NCI-H2171 treated with DMSO at 0.1 percent for 48 hours (cell line): ENCODE data around the gene ATXN10.
A peak's percentile ranks its signal among the peaks of the same experiment; 100 is the strongest.

Experiments
- DNase-seq: peaks from one replicate; lab custom pipeline; 2025; lab: John Stamatoyannopoulos, UW

Gene ATXN10

DNA sequence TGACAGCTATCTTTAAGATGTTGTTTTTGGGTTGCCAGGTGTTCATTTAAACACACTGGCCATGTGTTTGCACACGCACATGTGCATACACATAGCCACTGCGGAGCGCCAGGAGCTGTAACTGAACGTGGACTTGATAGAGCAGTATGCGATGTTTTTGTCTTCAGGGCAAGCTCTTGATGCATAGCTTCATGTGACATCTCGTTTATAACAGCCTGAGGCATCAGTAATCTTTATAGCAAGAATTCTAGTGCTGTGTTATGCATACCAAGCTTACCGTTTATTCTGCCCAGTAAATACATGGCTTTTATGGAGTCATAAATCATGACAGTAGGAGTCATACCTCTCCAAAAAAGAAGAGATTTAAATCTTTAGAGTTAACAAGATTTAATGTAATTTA, 87.0 kb downstream of the ATXN10 start:
- no peak for DNase-seq

DNA sequence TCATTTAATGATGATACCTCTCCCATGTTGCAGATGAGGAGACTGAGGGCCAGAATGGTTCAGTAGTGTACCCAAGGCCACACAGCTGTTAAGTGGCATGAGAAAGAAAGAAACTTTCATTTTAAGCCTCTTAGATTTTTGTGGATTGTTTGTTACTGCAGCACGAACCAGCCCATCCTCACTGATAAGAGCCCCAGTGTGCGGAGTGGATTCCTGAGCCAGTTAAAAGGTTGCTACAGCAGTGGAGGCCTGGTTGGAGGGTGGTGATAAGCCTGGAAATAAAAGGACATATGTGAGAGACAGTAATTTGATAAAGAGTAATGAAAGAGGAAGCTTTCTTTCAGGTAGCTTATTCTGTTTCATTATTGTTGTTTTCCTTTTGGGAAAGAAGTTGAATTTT, 89.0 kb downstream of the ATXN10 start:
- no peak for DNase-seq

DNA sequence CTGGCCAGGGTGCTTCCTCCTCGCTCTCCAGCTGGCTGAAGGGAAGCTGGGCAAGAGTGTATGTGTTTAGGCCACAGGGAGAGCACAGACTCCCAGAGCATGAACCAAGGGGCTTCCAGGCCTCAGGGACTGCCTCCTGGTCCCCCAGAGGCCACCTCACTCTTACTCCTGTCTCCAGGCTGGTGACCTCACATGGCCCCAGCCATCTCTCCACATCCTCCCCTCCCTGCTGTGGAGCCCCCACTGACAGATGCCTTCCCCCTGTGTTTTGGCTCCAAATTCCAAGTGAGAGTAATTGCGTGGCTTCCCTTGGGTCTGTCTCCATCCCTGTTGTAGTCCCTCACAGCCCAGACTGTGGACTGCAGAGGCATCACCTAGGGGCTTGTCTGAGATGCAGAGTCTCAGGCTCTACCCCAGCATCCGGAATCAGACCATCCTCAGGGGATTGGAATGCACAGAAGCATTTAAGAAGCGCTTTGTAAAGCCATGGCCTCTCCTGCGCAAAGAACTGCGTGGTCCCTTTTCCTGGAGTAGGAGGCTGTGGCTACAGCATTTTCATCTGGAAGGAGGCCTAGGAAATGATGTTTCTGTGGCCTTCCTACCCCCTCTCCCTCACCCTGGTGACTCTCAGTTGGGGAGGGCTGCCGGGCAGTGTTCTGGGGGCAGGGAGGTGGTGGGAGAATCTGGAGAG, 91.1 kb downstream of the ATXN10 start:
- no peak for DNase-seq

DNA sequence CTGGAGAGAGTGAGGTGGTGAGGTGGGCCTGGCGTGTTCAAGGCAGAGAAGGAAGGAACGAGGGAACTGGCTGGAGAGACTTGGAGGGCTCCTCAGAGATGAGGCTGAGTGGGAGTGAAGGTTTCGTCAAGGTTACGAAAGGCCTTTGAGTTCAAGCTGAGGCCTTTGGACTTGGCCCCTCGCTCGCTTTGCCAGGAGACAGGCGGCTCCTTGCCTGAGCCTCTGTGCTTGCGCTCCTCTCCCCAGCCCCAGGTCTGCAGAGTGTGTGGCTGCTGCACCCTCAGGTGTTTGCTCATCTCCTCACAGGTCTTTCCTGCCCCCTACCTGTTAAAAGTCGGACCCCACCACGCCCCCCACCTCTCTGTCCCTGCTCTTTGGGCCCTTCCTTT, 91.6 kb downstream of the ATXN10 start:
- no peak for DNase-seq

DNA sequence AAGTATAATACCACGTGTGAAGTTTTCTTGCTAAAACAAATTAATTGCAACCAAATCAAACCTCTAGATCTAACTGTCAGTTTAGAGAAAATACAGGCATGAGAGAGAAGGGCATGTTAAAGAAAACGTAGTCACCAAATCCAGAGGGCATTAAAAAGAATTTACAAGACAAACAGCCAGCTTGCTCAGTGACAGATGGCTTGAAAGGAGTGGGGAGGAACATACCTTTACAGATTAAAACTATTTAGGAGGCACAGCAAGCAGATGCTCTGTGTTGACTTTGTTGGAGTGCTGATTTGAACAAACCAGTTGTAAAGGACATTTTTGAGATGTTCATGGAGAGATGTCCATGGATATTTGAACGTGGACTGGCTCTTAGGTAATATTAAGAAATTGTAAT, 96.9 kb downstream of the ATXN10 start:
- DNase-seq = peak; percentile 57

DNA sequence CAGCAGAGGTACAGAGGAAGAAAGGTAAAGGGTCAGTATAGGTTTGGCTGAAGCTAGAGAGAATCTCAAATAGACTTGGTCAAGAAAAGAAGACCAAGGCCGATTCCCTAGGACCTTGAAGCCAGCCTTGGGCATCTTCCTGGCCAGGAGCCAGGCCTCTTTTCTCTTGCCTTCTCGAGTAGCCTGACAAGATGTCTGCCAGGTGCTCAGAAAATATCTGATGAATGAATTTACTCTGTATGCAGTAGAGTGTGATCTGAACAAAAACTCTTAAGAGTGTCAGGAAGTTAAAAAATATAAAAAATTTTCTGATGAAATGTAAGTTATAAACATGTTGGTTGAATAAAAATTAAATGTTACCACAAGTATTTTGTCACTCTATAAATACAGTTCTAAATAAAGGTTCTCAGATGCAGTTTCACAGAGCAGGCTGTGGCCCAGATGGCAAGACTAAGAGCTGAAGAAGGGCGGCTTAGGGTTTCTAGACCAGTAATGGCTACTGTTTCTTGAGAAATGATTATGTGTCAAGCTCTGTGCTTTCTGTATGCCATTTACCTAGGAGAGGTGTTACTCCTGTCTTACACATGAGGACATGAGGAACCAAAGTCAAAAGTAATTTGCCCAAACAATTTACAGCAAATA, 98.1 kb downstream of the ATXN10 start:
- DNase-seq = no peak

DNA sequence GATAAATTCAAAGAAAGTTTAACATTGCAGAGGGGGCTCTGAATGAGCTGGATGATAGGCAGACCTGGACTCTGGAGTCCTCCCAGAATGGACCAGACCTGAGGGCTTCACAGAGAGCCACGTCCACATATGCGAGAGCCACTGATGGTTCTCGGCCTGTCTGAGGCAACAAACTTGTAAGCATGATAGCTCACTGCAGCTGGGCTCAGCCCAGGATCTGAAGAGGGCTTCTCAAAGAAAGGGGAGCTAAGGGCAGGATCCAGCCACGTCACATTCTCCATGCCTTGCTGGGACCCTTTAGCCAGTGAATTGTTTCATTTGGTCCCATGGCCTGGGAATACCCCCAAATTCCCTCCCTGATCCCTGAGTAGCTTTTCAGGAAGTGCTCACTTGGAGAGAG, 98.9 kb downstream of the ATXN10 start:
- no peak for DNase-seq

DNA sequence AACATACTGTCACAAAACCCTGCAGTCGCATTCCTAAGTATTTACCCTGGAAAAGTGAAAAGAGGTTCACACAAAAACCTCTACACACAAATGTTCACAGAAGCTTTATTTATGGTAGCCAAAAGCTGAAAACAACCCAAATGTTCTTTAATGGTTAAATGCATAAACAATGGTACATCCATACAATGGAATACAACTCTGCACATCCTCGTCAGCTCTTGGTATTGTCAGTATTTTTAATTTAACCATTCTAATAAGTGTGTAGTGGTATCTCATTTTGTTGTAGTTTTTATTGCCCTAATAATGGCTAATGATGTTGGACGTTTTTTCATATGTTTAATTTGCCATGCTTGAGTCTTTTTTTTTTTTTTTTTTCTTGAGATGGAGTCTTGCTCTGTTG, 99.4 kb downstream of the ATXN10 start:
- no peak for DNase-seq

DNA sequence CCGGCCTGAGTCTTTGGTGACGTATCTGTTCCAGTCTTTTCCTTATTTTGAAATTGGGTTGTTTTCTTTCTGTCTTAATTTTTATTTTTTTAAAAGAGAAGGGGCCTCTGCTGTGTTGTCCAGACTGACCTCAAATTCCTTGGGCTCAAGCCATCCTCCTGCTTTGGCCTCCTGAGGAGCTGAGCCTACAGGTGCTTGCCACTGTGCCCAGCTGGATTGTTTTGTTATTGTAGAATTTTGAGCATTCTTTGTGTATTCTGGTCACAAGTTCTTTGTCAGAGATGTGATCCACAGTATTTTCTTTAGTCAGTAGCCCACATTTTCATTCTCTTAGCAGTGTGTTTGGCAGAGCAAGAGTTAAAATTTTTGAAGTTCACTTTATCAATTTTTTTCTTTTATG, 100.1 kb downstream of the ATXN10 start:
- no peak for DNase-seq

DNA sequence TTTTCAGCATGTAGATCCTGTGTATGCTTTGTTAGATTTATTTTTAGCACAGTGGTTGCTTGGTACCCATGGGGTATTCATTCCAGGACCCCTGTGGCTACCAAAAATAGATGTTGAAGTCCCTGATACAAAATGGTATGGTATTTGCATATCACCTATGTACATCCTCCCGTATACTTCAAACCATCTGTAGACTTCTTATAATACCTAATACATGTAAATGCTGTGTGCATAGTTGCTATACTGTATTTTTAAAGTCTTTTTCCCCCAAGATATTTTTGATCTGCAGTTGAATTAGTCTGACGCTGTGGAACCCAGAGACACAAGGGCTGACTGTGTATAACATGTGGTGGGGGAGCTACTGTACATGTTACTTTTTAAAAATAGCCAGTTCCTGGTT, 101.1 kb downstream of the ATXN10 start:
- no peak for DNase-seq

DNA sequence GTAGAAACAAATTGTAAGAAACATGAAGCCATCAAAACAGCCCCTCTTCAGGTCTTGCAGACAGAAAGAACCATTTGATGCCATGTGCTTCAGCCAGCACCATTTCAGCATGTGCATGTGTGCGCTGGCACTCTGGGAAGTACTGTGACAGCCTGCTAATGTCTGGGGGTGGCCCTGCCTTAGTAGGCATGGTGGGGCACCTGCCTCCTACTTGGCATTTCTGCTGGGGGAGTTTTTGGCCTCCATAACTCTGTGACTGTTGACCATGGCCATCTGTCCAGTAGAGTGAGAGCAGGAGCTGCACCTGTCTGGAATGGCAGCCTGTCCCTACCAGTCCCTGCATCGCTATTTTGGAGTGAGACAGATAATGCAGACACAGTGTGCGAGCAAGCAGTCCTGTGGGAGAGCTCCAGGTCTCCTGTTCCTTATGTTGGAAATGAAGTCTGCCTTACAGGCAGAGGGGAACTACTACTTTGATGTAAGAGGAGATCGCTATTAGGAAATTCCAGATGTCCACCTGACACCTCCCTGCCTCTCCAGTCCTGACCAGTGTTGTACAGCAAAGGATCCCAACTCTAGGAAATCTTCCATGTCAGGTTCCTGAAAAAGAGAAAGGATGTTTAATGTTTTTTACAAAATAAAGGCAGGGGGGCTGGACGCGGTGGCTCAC, 102.5 kb downstream of the ATXN10 start:
- no peak for DNase-seq

DNA sequence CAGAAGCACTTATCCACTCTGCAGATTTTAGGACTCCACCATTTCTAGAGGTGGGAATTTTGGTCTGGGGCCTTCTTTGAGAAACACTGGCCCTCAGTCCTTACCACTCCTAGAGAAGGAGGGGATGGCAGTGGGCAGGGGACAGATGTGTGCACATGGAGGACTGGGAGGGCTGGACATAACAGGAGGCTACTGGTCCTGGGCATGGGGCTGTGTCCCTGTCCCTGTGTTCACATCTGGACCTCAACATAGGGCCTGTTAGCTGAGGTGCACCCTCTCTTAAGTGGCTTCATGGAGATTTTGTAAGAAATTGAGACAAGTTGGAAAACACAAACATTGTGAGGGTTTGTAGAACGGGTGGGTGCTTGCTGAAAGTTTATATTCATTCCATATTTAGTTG, 103.4 kb downstream of the ATXN10 start:
- DNase-seq = no peak

DNA sequence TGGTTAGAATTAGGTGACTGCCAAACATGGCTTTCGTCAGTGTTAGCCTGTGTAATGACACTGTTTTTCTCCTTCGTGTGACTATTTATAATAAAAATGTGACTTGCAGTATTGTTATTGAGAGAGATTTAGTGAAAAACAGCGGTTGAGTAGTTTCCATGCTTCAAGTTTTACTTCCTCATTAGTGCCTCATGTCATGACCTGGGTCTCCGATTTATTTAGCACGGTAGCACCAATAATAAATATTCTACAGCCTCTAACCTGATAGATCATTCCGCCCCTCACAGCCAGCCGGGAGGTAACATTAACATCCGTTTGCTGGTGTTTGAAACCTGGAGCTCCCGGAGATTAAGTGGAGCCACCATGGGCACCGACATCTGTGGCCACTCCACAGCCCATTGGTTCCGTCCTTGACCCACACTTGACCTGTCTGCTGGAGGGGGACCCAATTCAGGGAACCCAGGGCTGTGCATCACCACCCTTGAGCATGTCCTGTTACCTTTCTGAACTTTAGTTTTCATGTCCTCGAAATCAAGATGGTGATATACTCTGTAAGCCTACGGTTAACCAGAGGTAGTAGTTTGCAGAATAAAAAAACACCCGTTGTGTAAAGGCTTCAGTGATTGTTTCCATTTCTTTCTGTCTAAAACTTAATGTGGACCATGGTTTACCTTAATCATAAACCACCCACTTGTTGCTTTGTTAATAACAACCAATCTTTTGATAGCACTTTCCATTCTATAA, 104.1 kb downstream of the ATXN10 start:
- DNase-seq = no peak

DNA sequence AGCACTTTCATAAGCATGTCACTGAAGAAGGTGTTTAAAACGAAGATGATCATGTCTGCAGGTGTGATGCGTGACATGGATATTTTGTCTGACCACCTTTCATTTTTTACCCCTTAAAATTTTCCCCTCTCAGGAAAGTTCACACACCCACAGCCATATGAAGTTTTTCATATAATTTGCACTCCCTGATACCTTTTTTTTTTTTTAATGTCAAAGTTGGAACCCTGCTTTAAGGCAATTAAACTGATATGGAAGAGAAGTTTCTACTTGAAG, 104.6 kb downstream of the ATXN10 start:
- DNase-seq = no peak

DNA sequence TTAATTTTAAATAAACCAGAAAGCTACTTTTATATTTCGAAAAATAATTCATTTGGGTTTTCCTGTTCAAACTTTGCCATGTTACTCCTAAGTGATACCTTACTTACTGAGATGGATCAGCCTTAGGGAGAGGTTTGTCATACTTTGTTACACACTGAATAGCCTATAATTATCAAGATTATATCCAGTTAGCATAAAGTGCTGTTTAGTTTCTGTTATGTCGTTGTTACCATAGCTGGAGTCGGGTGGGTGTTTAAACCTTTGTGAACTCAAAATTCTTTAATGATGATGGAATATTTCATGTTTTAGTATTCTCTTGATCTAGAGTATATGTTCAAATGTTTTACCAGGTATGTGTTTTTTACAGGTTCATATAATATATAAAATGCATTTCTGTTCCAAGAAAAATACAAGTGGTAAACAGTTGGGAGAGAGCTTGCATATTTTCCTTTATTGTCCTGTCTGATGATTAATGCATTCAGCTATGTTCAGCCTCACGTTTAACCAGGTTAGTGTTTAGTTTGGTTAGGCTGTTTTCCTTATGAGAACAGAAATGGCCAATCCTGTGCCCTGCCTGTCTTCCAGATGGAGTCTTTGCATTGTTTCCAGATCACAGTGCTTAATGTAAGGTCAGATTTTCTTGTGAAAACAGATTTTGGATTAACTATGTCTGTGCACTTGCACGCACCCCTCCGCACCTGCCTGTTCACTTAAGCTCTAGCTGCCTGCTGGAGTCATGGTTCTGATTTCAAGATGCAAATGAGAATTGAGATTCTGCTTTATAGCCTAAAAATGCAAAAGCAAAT, 105.6 kb downstream of the ATXN10 start:
- DNase-seq = no peak

DNA sequence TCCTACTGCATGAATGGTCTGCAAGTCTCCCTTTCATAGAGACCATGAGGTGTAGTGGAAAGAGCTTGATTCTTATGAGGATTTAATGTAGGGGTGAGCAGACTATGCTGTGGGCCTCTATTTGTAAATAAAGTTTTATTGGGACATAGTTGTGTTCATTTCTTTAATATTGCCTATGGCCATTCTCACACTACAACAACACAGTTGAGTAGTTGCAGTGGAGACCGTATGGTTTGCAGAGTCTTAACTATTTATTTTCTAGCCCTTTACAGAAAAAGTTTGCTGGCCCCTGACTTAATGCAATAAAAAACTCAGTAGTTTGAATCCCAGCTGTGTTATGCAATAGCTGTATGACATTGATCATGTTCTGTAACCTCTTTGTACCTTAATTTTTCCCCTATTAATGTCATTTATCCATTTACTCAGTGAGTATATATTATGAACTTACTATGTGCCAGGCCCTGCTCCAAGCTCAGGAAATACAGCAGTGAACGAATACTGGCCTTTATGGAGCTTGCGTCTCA, 106.3 kb downstream of the ATXN10 start:
- DNase-seq = no peak

DNA sequence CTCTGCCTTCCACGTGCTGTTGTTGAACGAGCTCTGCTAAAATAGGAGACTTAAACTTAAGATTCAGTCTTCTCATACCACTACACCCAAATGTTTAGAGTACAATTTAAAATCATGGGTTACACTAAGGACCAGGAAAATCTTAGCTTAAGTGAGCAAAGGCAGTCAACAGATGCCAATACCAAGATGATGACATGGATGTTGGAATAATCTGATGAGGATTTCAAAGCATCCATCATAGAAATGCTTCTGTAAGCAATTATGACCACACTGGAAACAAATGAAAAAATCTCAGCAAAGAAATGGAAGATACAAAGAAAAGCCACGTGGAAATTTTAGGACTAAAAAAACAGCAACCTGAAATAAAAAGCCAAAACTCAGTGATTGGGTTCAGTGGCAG, 109.8 kb downstream of the ATXN10 start:
- no peak for DNase-seq

DNA sequence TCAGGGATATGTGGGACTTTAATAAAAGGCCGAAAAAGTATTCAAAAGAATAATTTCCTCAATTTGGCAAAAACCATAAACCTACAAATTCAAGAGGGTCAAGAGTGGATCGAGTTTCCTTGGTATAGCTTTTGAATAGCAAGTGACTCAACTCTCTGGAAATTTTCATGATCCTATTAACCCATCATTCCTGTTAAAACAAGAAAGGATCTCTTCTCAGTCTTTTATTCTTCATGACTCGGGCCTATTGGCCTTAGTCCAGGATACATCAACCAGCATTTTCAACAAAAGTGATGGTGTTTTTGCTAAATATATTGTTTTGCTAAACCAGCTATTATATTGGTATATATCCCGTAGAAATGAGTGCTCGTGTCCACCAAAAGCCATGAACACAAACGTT, 110.3 kb downstream of the ATXN10 start:
- no peak for DNase-seq

DNA sequence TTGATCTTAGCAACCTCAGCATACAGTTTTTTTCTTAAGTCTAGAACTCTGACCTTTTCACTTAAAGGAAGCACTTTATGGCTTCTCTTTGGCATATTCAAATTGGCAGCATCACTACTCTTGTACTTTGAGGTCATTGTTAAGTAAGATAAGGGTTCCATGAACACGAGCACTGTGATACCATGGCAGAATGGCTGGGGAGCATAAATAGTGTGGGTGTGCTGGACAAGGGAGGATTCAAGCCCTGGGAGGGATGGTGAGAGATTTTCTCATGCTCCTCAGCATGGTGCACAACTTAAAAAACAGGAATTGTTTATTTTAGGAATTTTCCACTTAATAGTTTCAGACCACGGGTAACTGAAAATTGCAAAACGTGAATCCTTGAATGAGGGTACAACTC, 111.4 kb downstream of the ATXN10 start:
- DNase-seq = no peak

DNA sequence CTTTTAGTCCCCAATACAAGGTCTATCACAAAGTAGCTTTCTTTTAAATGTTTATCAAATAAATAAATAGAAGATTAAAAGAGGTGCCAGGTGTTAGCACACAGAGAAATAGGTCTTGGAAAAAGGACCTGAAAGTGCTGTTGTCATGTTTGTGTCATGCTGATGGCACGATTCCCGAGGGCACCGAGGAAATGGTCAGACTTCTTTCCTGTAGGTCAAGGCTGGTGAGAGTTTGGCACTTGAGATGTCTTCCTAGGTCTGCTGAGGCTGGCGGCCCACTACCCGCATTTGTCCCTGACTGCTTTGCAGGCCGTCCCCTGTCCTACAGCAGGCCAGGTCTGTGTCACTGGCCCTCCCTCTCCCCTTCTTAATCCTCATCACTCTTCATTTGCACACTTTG, 112.1 kb downstream of the ATXN10 start:
- no peak for DNase-seq

DNA sequence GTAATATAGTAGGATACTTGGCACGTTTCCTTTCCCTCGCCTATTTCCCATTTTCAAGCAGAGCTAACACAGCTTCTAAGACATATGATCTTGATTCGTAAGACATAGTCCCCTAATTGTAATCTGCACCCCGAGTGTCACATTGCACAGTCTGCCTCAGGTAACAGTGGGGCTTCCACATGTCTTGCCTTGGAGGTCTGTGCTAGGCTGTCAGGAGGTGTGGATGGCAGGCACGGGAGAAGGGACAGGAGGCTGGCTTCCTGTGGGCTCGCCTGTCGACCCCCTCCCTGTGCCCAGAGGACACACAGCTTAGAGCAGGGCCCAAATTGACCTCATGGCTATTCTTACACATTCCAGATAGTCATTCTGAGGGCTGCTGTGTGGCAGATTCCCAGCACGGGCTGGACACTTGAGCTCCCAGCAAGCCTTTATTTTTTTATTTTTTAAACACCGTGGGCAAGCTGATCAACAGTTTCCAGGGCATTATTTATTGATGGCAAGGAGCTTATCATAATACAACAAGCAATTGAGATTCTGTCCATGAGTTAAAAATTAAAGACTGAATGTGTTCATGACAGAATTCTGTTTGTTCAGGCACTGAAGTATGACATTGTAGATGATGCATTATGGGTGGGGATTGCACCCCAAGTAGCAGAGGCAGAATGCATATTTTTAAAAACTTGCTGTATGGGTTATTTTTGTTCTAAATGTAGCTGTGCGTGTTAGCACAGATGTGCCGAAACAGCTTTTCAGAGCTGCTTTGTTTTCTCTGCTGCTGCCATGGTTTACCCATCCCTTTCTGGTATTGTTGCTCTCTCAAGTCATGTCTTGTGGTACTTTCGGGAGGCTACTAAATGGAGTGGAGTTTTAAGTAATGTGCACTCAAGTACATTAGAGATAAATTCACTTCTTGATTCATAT, 113.0 kb downstream of the ATXN10 start:
- DNase-seq = no peak
